Mesendoderm (in vitro differentiated cells): ENCODE measurements around the gene SEMA3G.
A peak's percentile ranks its signal among the peaks of the same experiment; 100 is the strongest.

Source experiments
- DNase-seq: peaks from one replicate; pipeline ENCODE4 v3.0.0; 2013
- H2AK5ac ChIP-seq: 2 replicates; pipeline ENCODE4 v1.6.1; 2013; ENCODE audit warnings: low read length, inconsistent platforms
- H2BK120ac ChIP-seq: 2 replicates; pipeline ENCODE4 v1.6.1; 2013; ENCODE audit warnings: low read depth, mild to moderate bottlenecking, low read length, moderate library complexity, mixed read lengths
- H2BK15ac ChIP-seq: replicated peaks from 2 replicates; pipeline ENCODE4 v1.6.1; 2013; ENCODE audit warnings: low read depth, mild to moderate bottlenecking, moderate library complexity
- H2BK5ac ChIP-seq: 2 replicates; pipeline ENCODE4 v1.6.1; 2013; ENCODE audit warnings: low read length, inconsistent platforms
- H3K18ac ChIP-seq: 2 replicates; pipeline ENCODE4 v1.6.1; 2013; ENCODE audit warnings: mild to moderate bottlenecking, low read length, mixed read lengths
- H3K23ac ChIP-seq: one replicate; pipeline ENCODE4 v1.6.1; 2013; ENCODE audit warnings: low read length
- H3K27ac ChIP-seq: 2 replicates; pipeline ENCODE4 v1.5.1; 2013; ENCODE audit warnings: low read depth, mild to moderate bottlenecking, inconsistent platforms, low read length, moderate library complexity
- H3K27me3 ChIP-seq: 2 replicates; pipeline ENCODE4 v1.6.1; 2013; ENCODE audit warnings: low read length, control low read depth, mild to moderate bottlenecking, inconsistent platforms; ENCODE audit not compliant: insufficient read depth, poor library complexity
- H3K36me3 ChIP-seq: 2 replicates; pipeline ENCODE4 v1.6.1; 2013; ENCODE audit warnings: low read length, inconsistent platforms; ENCODE audit not compliant: control insufficient read depth, insufficient read depth
- H3K4ac ChIP-seq: one replicate; pipeline ENCODE4 v1.6.1; 2013; ENCODE audit warnings: low read depth, mild to moderate bottlenecking, low read length, moderate library complexity
- H3K4me1 ChIP-seq: 2 replicates; pipeline ENCODE4 v1.6.1; 2013; ENCODE audit warnings: low read depth, low read length, inconsistent platforms; ENCODE audit not compliant: control insufficient read depth
- H3K4me2 ChIP-seq: 2 replicates; pipeline ENCODE4 v1.6.1; 2013; ENCODE audit warnings: low read length
- H3K4me3 ChIP-seq: 2 replicates; pipeline ENCODE4 v1.5.1; 2013; ENCODE audit warnings: mild to moderate bottlenecking, low read length
- H3K56ac ChIP-seq: one replicate; pipeline ENCODE4 v1.6.1; 2013; ENCODE audit warnings: low read length
- H3K79me1 ChIP-seq: 2 replicates; pipeline ENCODE4 v1.6.1; 2013; ENCODE audit warnings: low read length, inconsistent platforms
- H3K79me2 ChIP-seq: 2 replicates; pipeline ENCODE4 v1.6.1; 2013; ENCODE audit warnings: mild to moderate bottlenecking, low read length; ENCODE audit not compliant: control insufficient read depth, insufficient read depth
- H3K9ac ChIP-seq: 2 replicates; pipeline ENCODE4 v1.6.1; 2013; ENCODE audit warnings: low read length, inconsistent platforms
- H4K5ac ChIP-seq: one replicate; pipeline ENCODE4 v1.6.1; 2013; ENCODE audit warnings: low read length
- H4K8ac ChIP-seq: one replicate; pipeline ENCODE4 v1.6.1; 2013; ENCODE audit warnings: low read depth, mild to moderate bottlenecking, control low read depth, low read length, moderate library complexity
- WGBS: extraction: QIAGEN DNeasy Blood & Tissue Kit; methylation state at CpG from one replicate; pipeline ENCODE4 v1.1.7; 2013; ENCODE audit warnings: low lambda C conversion rate, missing lambda C conversion rate; ENCODE audit not compliant: insufficient coverage; ENCODE audit errors: extremely low coverage; 5-methylcytosine and 5-hydroxymethylcytosine counted together

Gene SEMA3G

GRCh38 chr3:52452570-52453221, 7.8 kb upstream of the SEMA3G start:
- Histone ChIP-seq H4K8ac (no peak overlapping the region), H3K27ac (no peak overlapping the region), H2BK5ac (no peak overlapping the region), H2BK120ac (no peak overlapping the region), H3K79me2 (peaks cover 17% of the 10 kb centered on the region), H3K56ac (peak overlapping the region; percentile 62), H3K4ac (no peak overlapping the region), H3K27me3 (no peaks in the 10 kb centered on the region), H2BK15ac (no peak overlapping the region), H3K36me3 (peaks cover 1% of the 10 kb centered on the region), H3K4me3 (no peak overlapping the region), H3K23ac (no peak overlapping the region), H3K18ac (no peak overlapping the region), H3K4me1 (peaks cover 11% of the 10 kb centered on the region), H3K4me2 (no peak overlapping the region), H2AK5ac (peak overlapping the region; percentile 22), H3K79me1 (peaks cover 16% of the 10 kb centered on the region), H3K9ac (peak overlapping the region; percentile 33), H4K5ac (no peak overlapping the region)
- no CpG with 5 or more reads among the region's 11 CpGs for WGBS
- peak; percentile 27 for DNase-seq

GRCh38 chr3:52452126-52452525, 7.2 kb upstream of the SEMA3G start:
- Histone ChIP-seq H2BK120ac (no peak overlapping the region), H3K27me3 (no peaks in the 10 kb centered on the region), H3K79me2 (peaks cover 13% of the 10 kb centered on the region), H3K4me2 (no peak overlapping the region), H2BK5ac (no peak overlapping the region), H3K27ac (no peak overlapping the region), H3K18ac (no peak overlapping the region), H3K4ac (no peak overlapping the region), H3K36me3 (no peaks in the 10 kb centered on the region), H3K79me1 (peaks cover 11% of the 10 kb centered on the region), H3K23ac (no peak overlapping the region), H4K8ac (no peak overlapping the region), H2BK15ac (no peak overlapping the region), H2AK5ac (no peak overlapping the region), H3K9ac (no peak overlapping the region), H3K4me1 (peaks cover 11% of the 10 kb centered on the region), H4K5ac (no peak overlapping the region), H3K56ac (no peak overlapping the region), H3K4me3 (no peak overlapping the region)
- no CpG with 5 or more reads among the region's 6 CpGs for WGBS
- no peak for DNase-seq

DNA sequence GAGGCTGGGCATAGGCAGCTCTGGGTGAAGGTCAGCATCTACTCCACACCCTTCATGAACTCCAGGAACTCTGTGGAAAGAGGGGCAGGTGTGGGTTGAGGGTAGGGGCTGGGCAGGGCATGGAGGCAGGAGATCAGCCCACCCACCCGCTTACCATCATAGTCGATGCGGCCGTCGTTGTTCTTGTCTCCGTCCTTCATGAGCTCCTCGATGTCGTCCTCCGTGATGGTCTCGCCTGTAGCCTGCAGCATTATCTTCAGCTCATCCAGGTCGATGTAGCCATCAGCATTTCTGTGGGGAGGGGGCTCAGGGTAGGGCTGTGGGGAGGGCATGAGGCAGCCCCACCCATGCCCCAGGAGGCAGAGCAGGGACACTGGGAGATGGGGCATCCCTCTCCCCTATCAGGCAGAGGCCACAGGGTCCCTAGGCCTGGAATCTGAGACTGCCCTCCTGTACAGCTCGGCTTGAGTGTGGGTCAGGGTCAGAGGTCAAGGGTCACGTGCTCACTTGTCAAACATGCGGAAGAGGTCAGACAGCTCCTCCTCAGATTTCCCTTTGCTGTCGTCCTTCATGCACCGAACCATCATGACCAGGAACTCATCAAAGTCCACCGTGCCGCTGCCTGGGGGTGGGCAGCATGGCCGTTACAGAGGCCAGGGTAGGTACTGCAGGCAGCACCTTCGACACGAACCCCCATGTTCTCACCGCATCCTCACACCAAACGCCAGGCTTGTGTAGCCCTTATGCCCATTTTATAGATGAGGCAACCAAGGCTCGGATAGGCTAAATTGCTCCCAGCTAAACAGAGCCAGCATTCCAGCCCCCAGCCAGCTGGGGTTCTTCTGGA, 6.6 kb upstream of the SEMA3G start:
- Histone ChIP-seq H3K27ac (no peak overlapping the region), H2BK120ac (no peak overlapping the region), H3K23ac (no peak overlapping the region), H3K9ac (no peak overlapping the region), H4K5ac (no peak overlapping the region), H3K79me1 (peaks cover 4% of the 10 kb centered on the region), H3K27me3 (no peaks in the 10 kb centered on the region), H3K56ac (no peak overlapping the region), H4K8ac (no peak overlapping the region), H3K4me2 (no peak overlapping the region), H2BK15ac (no peak overlapping the region), H2AK5ac (no peak overlapping the region), H3K79me2 (peaks cover 6% of the 10 kb centered on the region), H3K4me1 (peaks cover 7% of the 10 kb centered on the region), H3K36me3 (no peaks in the 10 kb centered on the region), H2BK5ac (no peak overlapping the region), H3K18ac (no peak overlapping the region), H3K4me3 (no peak overlapping the region), H3K4ac (no peak overlapping the region)
- no CpG with 5 or more reads among the region's 24 CpGs for WGBS
- no peak for DNase-seq

DNA sequence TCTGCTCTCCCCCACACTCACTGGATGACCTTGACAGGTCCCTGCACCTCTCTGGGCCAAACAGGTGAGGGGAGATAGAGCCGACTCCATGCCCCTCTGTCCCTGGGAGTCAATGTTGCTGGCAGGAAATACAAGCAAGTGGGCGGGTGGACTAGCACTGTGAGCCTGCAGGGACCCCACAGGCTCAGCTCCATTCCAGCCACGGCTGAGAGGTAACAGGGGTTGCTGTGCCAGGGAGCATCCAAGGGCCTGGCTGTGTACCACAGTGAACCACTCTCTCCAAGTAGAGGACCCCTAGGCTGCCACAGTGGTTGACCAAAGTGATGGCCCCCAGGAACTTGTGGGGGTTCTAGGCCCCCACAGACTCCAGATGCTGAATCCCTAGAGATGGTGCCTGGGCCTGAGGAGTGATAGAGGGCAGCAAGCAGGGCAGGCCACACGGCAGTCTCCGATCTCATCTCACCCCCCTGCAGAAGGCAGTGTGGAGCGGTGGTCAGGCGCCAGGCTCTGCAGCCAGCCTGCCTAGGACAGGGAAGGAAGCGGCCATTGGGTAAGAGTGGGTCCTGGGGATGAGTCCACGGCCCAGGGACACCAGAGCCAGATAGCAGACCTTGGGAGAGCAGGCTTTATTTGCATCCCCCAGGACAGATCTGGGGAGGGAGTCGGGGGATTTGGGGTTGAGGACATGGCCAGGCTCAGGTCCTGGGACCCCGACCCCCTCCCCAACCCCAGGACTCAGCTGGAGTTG, 5.8 kb upstream of the SEMA3G start:
- no peak for DNase-seq
- H3K79me2 ChIP-seq = no peaks in the 10 kb centered on the region
- no peak overlapping the region for H3K18ac ChIP-seq
- no peak overlapping the region for H3K27ac ChIP-seq
- H3K23ac ChIP-seq = no peak overlapping the region
- H3K9ac ChIP-seq = no peak overlapping the region
- no peak overlapping the region for H2AK5ac ChIP-seq
- H3K4me3 ChIP-seq = no peak overlapping the region
- no peak overlapping the region for H4K5ac ChIP-seq
- no peaks in the 10 kb centered on the region for H3K27me3 ChIP-seq
- H3K4me2 ChIP-seq = no peak overlapping the region
- no peak overlapping the region for H2BK120ac ChIP-seq
- peaks cover 7% of the 10 kb centered on the region for H3K4me1 ChIP-seq
- no peak overlapping the region for H3K4ac ChIP-seq
- WGBS = no CpG with 5 or more reads among the region's 11 CpGs
- H3K36me3 ChIP-seq = no peaks in the 10 kb centered on the region
- no peak overlapping the region for H3K56ac ChIP-seq
- H2BK5ac ChIP-seq = no peak overlapping the region
- H3K79me1 ChIP-seq = no peaks in the 10 kb centered on the region
- no peak overlapping the region for H4K8ac ChIP-seq
- H2BK15ac ChIP-seq = no peak overlapping the region

- H3K4ac ChIP-seq = no peak overlapping the region
- no peaks in the 10 kb centered on the region for H3K79me2 ChIP-seq
- no peaks in the 10 kb centered on the region for H3K36me3 ChIP-seq
- no peaks in the 10 kb centered on the region for H3K79me1 ChIP-seq
- no peak overlapping the region for H3K9ac ChIP-seq
- WGBS = no CpG with 5 or more reads among the region's 12 CpGs
- no peak overlapping the region for H2AK5ac ChIP-seq
- H3K4me2 ChIP-seq = no peak overlapping the region
- no peak overlapping the region for H2BK120ac ChIP-seq
- peaks cover 2% of the 10 kb centered on the region for H3K4me1 ChIP-seq
- H4K5ac ChIP-seq = no peak overlapping the region
- no peak overlapping the region for H3K23ac ChIP-seq
- H3K27ac ChIP-seq = no peak overlapping the region
- H3K4me3 ChIP-seq = no peak overlapping the region
- H3K27me3 ChIP-seq = no peaks in the 10 kb centered on the region
- H3K56ac ChIP-seq = no peak overlapping the region
- no peak overlapping the region for H2BK15ac ChIP-seq
- DNase-seq = no peak
- no peak overlapping the region for H4K8ac ChIP-seq
- H3K18ac ChIP-seq = no peak overlapping the region
- no peak overlapping the region for H2BK5ac ChIP-seq
Measured at GRCh38 chr3:52447512-52448355, 2.8 kb upstream of the SEMA3G start.
